GM18870 (cell line): ENCODE results near the gene RAI1.

Experiments used
- ATAC-seq: cut with Tn5 transposase; IDR thresholded peaks from one replicate; pipeline ENCODE4 v1.9.1; 2021; ENCODE audit warnings: moderate library complexity; ENCODE audit not compliant: unreplicated experiment

RAI1 gene

DNA sequence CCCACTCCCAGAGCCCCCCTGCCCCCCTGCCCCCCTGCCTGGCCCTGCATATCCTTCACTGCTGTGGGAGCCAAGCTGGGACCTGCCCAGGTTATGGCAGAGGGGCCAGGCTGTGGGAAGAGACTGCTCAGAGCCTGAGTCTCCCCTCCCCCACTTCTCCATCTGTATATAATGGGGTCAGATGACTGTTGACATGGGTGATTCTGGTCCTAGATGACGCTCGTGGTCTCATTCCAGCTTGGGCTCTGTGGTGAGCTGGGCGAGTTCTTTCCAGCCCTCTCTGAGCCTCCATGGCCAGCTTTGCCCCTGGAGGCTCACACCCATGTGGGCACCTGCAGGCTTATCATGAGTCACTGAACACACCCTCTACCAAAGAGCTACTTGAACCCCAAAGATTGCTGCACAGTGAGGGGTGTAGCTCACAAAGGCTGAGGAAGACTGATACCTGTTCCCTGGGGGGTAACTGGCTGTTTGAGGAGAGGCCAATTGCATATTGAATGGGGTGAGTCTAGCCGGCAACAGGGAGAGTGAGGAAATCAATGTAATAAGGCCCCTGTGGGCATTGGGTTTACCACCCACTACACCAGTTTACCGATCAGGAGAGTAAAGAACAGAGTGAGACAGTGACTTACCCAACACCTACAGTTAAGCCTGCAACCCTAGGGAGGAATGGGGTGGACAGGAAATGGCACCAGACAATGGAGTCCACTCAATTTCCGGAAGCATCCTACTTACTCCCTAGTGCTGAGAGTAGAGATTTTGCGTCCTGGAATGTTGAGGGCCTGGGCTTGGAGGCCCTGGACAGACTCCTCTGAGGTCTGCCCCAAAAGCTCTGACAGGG is 159.7 kb downstream of the RAI1 start:
- ATAC-seq: no peak

GRCh38 chr17:17841601-17842025 is 160.4 kb downstream of the RAI1 start:
- ATAC-seq: no peak

GRCh38 chr17:17842111-17842876 is 161.0 kb downstream of the RAI1 start:
- ATAC-seq: no peak

GRCh38 chr17:17843096-17843495 is 161.8 kb downstream of the RAI1 start:
- ATAC-seq: no peak

DNA sequence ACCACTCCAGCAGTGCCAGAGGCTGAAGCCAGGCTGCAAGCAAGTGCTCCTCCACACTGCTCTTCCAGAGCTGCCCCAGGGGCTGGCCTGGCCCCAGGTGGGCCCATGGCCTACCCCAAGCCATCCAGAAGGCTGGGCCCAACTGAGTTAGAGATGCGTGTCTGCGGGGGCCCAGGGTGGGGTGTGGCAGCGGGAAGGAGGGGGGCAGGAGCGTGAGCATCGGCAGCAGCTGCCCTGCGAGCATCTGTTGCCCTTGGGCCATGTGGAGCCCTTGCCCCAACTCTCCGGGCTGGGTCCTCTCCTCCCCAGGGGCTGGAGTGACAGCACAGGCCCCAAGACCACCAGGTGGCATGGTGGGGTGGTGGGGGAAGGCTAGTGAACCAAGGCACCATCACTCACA is 162.8 kb downstream of the RAI1 start:
- ATAC-seq: no peak

DNA sequence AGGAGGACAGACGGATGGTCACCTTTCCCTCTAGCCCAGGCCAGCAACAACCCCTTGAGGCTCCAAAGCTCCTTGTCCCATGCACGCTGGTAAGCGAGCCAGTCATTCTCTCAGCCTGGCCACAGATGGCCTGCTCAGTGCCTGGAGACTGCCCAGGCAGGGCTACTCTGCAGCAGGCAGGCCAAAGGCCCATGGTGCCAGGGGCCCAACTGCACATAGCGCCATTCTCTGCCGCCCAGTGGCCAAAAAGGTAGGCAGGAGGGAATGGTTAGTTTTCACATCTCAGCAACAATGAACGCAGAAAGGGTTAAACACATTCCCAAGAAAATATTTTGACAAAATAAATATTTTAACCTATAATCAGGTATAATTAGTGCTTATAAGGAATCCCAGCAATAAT is 163.2 kb downstream of the RAI1 start:
- ATAC-seq: no peak

GRCh38 chr17:17845046-17845775 is 164.0 kb downstream of the RAI1 start:
- no peak for ATAC-seq

DNA sequence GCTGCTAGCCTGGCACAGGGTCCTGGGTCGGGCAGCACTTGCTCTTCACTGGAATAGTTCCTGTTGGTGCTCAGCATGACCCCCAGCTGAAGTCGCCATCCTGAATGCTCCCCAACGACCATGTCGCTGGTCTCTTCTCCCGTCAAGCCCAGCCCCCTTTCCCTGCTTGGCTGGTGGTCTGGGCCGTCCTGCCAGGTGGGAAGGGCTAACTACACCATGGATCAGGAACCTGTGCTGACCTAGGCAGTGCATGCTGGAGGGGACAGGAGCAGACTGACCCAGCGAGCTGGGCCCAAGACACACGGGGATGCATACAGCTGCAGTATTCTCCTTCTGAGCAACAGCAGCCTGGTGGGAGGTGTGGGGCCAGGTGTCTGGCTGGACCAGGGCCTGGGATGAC is 164.7 kb downstream of the RAI1 start:
- no peak for ATAC-seq

GRCh38 chr17:17846645-17847044 is 165.4 kb downstream of the RAI1 start:
- ATAC-seq: no peak

- ATAC-seq: no peak
Measured at GRCh38 chr17:17847118-17847689, 165.9 kb downstream of the RAI1 start.

- no peak for ATAC-seq
Measured at GRCh38 chr17:17847726-17848125, 166.5 kb downstream of the RAI1 start.

- no peak for ATAC-seq
Measured at GRCh38 chr17:17848311-17849082, 167.2 kb downstream of the RAI1 start.

- ATAC-seq: no peak
Measured at GRCh38 chr17:17849147-17849820, 168.0 kb downstream of the RAI1 start.

DNA sequence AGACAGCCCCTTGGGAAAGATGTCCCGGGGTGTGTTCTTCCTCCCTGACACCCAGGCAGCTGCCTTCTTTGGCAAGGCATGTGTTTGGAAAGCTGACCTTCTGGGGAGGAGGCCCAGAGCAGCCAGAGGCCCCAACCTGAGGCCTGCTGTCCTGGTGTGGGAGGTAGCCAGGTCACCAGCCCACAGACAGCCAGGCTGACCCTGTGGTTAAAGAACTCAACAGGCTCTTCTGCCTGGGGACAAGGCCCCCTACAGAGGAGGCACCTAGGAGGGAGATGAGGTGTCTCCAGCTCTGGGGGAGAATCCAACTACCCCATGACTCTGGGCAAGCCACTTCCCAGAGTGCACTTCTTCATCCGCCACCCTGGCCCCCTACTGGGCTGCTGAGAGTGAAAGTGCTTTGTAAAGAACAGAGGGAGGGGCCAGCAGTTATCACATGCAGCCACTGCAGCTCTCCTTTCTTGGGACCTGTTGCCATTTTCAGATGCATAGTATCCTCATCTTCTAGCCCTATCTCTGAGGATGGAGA is 168.7 kb downstream of the RAI1 start:
- ATAC-seq: no peak

DNA sequence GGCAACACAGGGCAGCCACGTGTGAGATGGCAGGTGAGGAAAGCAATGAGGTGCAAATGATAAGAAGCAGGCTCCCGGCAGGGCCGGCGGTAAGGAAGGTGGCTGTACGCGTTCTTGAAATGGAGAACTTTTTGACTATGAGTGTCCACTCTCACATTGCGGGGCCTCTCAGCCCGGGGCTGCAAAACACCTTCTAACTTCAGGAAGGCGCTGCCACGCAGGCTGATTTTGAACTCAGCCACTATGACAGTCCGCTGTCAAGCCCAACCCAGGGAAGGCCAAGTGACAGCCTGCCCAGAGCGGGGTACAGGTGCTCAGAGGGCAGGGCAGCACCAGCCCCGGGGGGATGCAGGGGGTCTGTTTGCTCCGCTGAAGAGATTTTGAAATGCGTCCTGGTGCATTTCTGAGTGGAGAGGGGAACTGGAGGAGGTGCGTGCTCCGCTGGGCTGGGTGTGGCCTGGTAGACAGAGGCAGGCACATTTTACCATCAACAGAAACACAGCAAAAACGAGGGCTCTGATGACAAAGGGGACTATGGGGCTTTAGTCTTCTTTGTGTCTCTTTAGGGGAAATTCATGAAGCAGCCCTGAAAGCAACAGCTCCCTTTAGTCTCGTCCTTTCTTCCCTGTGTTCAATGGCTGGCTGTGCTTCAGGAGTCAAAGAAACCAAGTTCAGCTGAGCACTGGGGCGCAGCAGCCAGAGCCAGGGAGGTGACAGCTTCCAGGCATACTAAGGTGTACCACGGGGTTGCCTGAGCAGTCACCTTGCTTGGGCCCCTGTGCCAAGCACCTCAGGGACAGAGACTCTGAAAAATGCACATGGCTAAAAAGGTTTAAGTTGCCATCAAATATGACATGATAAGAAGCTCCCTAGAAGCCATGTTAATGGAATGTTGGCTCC is 170.1 kb downstream of the RAI1 start:
- ATAC-seq: no peak

GRCh38 chr17:17852930-17853329 is 171.7 kb downstream of the RAI1 start:
- no peak for ATAC-seq

DNA sequence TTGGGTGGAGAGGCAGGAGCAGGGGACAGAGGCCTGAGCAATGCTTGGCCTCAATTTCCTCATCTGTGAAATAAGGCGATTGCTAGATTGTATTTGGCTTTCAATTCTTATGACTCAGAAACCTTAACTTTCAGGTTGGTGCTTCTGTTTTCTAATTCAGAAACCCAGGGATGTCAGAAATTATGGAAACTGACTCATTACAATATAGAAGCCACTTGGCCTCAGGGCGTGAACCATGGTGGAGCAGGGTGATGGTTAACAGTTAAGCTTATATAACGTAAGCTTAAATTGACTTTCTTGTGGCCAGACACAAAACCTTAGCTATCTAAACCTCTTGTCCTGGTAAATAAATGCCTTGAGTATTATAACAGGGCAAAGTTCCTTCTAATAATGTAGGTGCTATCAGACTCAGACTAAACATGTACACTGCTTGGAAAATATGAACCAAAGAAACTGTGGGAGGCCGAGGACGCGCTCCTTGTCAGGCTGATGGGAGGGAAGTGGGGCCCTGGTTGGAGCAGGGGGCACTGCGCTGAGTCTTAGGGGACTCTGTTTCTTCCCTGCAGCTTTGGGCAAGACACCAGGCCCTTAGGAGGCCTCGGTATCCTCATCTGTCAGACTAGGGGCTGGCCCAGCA is 172.7 kb downstream of the RAI1 start:
- ATAC-seq: no peak

GRCh38 chr17:17855976-17856375 is 174.7 kb downstream of the RAI1 start:
- ATAC-seq: no peak
